SK-N-SH (cell line): Measurements from ENCODE around the gene C2CD4B. TPM values are rescaled to one million over a fixed set of nuclear protein-coding genes. Genes with fewer than 3 reads are reported as not detected.

Source experiments
- CTCF ChIA-PET: fragments of 300-600, 350-600 bp; formaldehyde crosslinking; extraction: SDS; loops from one replicate; lab custom pipeline; 2021; lab: Yijun Ruan, JAX
- POLR2A ChIA-PET: fragments of 350-600 bp; sonication (Branson Sonifier 250); formaldehyde crosslinking; extraction: SDS; loops from one replicate; lab custom pipeline; 2020; ENCODE audit warnings: antibody characterized with exemption, inconsistent platforms; lab: Yijun Ruan, JAX
- DNase-seq: peaks from one replicate; pipeline ENCODE4 v3.0.0; 2012
- H2AFZ ChIP-seq: fragments of 200-600 bp; sonication (generic); 2 replicates; pipeline ENCODE4 v1.8.1; 2016; ENCODE audit warnings: antibody characterized with exemption, mild to moderate bottlenecking, low read depth
- H3F3A ChIP-seq: fragments of 200-600 bp; sonication (generic); replicated peaks from 2 replicates; pipeline ENCODE3; 2016; ENCODE audit warnings: antibody characterized with exemption, mild to moderate bottlenecking; ENCODE audit not compliant: insufficient read depth
- H3K27ac ChIP-seq, 2 experiments: fragments of 200-500 bp in 1 of 2; fragments of 200-600 bp in 1 of 2; sonication (Bioruptor generic) in 1 of 2; sonication (generic), shearing (Covaris generic) in 1 of 2; 2 replicates each; pipeline versions ENCODE4 v1.5.1 to v1.6.1; 2014 to 2016; ENCODE audit warnings: low read depth in 2 of 2, inconsistent platforms in 1 of 2, low read length in 1 of 2, mild to moderate bottlenecking in 1 of 2, mixed read lengths in 1 of 2
- H3K27me3 ChIP-seq: fragments of 200-600 bp; sonication (generic), shearing (Covaris generic); 2 replicates; pipeline ENCODE4 v1.6.1; 2016; ENCODE audit warnings: mixed run types; ENCODE audit not compliant: insufficient read depth
- H3K36me3 ChIP-seq, 2 experiments: fragments of 200-500 bp in 1 of 2; fragments of 200-600 bp in 1 of 2; sonication (Bioruptor generic) in 1 of 2; sonication (generic) in 1 of 2; replicated peaks in 1 of 2; 2 replicates each; pipeline versions ENCODE3 to v1.5.1; 2014 to 2016; ENCODE audit warnings: low read length in 1 of 2, mild to moderate bottlenecking in 1 of 2; ENCODE audit not compliant: insufficient read depth in 2 of 2, control insufficient read depth in 1 of 2
- H3K4me1 ChIP-seq, 2 experiments: fragments of 200-500 bp in 1 of 2; fragments of 200-600 bp in 1 of 2; sonication (Bioruptor generic) in 1 of 2; sonication (generic), shearing (Covaris generic) in 1 of 2; 2 replicates each; pipeline versions ENCODE4 v1.5.1 to v1.6.1; 2014 to 2016; ENCODE audit warnings: low read depth in 1 of 2, low read length in 1 of 2, mixed run types in 1 of 2; ENCODE audit not compliant: insufficient read depth in 2 of 2, control insufficient read depth in 1 of 2
- H3K4me2 ChIP-seq: fragments of 200-600 bp; sonication (generic), shearing (Covaris generic); 2 replicates; pipeline ENCODE4 v1.6.1; 2017; ENCODE audit warnings: mixed run types
- H3K4me3 ChIP-seq, 2 experiments: fragments of 200-500 bp in 1 of 2; fragments of 200-600 bp in 1 of 2; sonication (Bioruptor generic) in 1 of 2; sonication (generic), shearing (Covaris generic) in 1 of 2; 2 replicates each; pipeline versions ENCODE4 v1.5.1 to v1.8.1; 2014 to 2016; ENCODE audit warnings: low read depth in 2 of 2, inconsistent platforms in 1 of 2, low read length in 1 of 2, mild to moderate bottlenecking in 1 of 2, mixed read lengths in 1 of 2, moderate library complexity in 1 of 2
- H3K79me2 ChIP-seq: fragments of 200-600 bp; sonication (generic); 2 replicates; pipeline ENCODE4 v1.8.1; 2017; ENCODE audit warnings: mild to moderate bottlenecking; ENCODE audit not compliant: insufficient read depth
- H3K9ac ChIP-seq: fragments of 200-600 bp; sonication (generic); 2 replicates; pipeline ENCODE4 v1.6.1; 2017; ENCODE audit warnings: mixed run types
- H3K9me2 ChIP-seq: fragments of 200-600 bp; sonication (generic); 2 replicates; pipeline ENCODE4 v1.6.1; 2017; ENCODE audit warnings: mixed run types
- H3K9me3 ChIP-seq: fragments of 200-600 bp; sonication (generic); 2 replicates; pipeline ENCODE4 v1.6.1; 2017; ENCODE audit warnings: mixed run types, mild to moderate bottlenecking, moderate library complexity
- H4K20me1 ChIP-seq: fragments of 200-600 bp; sonication (generic); 2 replicates; pipeline ENCODE4 v1.6.1; 2017; ENCODE audit warnings: mild to moderate bottlenecking, mixed run types; ENCODE audit not compliant: insufficient read depth
- CHD2 ChIP-seq: fragments of 150-350 bp; IDR thresholded peaks from 2 replicates; pipeline ENCODE4 v1.6.1; 2018; ENCODE audit warnings: low read length; ENCODE audit not compliant: partially characterized antibody
- ELF1 ChIP-seq: IDR thresholded peaks from 2 replicates; pipeline ENCODE4 v1.4.0; 2012
- EP300 ChIP-seq, 2 experiments: IDR thresholded peaks; 2 replicates each; pipeline versions ENCODE4 v1.4.0 to v1.6.1; 2012; ENCODE audit warnings: borderline replicate concordance in 1 of 2, low read depth in 1 of 2, low read length in 1 of 2
- FOSL2 ChIP-seq: IDR thresholded peaks from 2 replicates; pipeline ENCODE4 v1.4.0; 2012; ENCODE audit warnings: low read depth, mild to moderate bottlenecking, moderate library complexity, borderline replicate concordance
- FOXJ3 ChIP-seq: sonication (generic); formaldehyde crosslinking; IDR thresholded peaks from 2 replicates; pipeline ENCODE4 v1.5.1; 2020; ENCODE audit warnings: mild to moderate bottlenecking, missing genetic modification reagents
- FOXM1 ChIP-seq: IDR thresholded peaks from 2 replicates; pipeline ENCODE4 v1.4.0; 2012; ENCODE audit warnings: low read depth, mild to moderate bottlenecking
- GABPA ChIP-seq: IDR thresholded peaks from 2 replicates; pipeline ENCODE4 v1.4.0; 2012; ENCODE audit warnings: low read depth, mild to moderate bottlenecking
- MXI1 ChIP-seq: IDR thresholded peaks from 2 replicates; pipeline ENCODE4 v1.6.1; 2012; ENCODE audit warnings: mild to moderate bottlenecking, low read depth, low read length, improper control_type of control experiment
- NRF1 ChIP-seq: IDR thresholded peaks from 2 replicates; pipeline ENCODE4 v1.6.1; 2012; ENCODE audit warnings: low read depth, mild to moderate bottlenecking, low read length
- SMC3 ChIP-seq: IDR thresholded peaks from 2 replicates; pipeline ENCODE4 v1.6.1; 2012; ENCODE audit warnings: low read depth, low read length, improper control_type of control experiment
- TAF1 ChIP-seq: IDR thresholded peaks from 2 replicates; pipeline ENCODE4 v1.6.1; 2012; ENCODE audit warnings: low read depth, mild to moderate bottlenecking, low read length, moderate library complexity, borderline replicate concordance
- USF2 ChIP-seq: fragments of 150-350 bp; IDR thresholded peaks from 2 replicates; pipeline ENCODE4 v1.6.1; 2017; ENCODE audit warnings: antibody characterized with exemption, low read length, low read depth, borderline replicate concordance
- ZBTB33 ChIP-seq: IDR thresholded peaks from 2 replicates; pipeline ENCODE4 v1.4.0; 2012; ENCODE audit warnings: low read depth, borderline replicate concordance
- WGBS: methylation state at CpG from one replicate; pipeline ENCODE4 v1.1.6; 2017; ENCODE audit warnings: low lambda C conversion rate; 5-methylcytosine and 5-hydroxymethylcytosine counted together
- polyA plus RNA-seq, 3 experiments: library from polyadenylated mRNA; depleted of rRNA; stranded (reverse); fragments of >200 nt; gene quantifications; 2 replicates each; pipeline ENCODE4 v1.2.3, GENCODE V29; 2012
- TF ChIP-seq, protein P1 (sequence below): fragments of 200-600 bp; sonication (generic); IDR thresholded peaks from 2 replicates; pipeline ENCODE4 v1.6.1; 2017; ENCODE audit warnings: antibody characterized with exemption, mild to moderate bottlenecking, moderate library complexity

The C2CD4B gene
- polyA plus RNA-seq, 1 of the 3 experiments (the other 2 are of a cell fraction): not detected

GRCh38 chr15:62147149-62147548 lies 17.9 kb downstream of the C2CD4B start:
- TF ChIP-seq TAF1: no peak
- TF ChIP-seq FOXJ3 (CRISPR knock-in tag): no peak
- no peak for TF ChIP-seq NRF1
- no peak for TF ChIP-seq MXI1
- no peak for TF ChIP-seq FOSL2
- no peak for TF ChIP-seq EP300 (IDR thresholded peaks at IDR 0.05; ENCODE audit: borderline replicate concordance in 1 of 2, low read depth in 1 of 2, low read length in 1 of 2)
- TF ChIP-seq GABPA: no peak
- TF ChIP-seq, protein P1, sequence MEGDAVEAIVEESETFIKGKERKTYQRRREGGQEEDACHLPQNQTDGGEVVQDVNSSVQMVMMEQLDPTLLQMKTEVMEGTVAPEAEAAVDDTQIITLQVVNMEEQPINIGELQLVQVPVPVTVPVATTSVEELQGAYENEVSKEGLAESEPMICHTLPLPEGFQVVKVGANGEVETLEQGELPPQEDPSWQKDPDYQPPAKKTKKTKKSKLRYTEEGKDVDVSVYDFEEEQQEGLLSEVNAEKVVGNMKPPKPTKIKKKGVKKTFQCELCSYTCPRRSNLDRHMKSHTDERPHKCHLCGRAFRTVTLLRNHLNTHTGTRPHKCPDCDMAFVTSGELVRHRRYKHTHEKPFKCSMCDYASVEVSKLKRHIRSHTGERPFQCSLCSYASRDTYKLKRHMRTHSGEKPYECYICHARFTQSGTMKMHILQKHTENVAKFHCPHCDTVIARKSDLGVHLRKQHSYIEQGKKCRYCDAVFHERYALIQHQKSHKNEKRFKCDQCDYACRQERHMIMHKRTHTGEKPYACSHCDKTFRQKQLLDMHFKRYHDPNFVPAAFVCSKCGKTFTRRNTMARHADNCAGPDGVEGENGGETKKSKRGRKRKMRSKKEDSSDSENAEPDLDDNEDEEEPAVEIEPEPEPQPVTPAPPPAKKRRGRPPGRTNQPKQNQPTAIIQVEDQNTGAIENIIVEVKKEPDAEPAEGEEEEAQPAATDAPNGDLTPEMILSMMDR: no peak
- TF ChIP-seq USF2: no peak
- TF ChIP-seq SMC3: no peak
- no peak for TF ChIP-seq ELF1
- TF ChIP-seq FOXM1: no peak
- TF ChIP-seq CHD2: no peak
- no peak for TF ChIP-seq ZBTB33
- no peak for DNase-seq
- H4K20me1 ChIP-seq: no peaks in the 10 kb centered on the region
- H3K9me2 ChIP-seq: no peaks in the 10 kb centered on the region
- ChIA-PET CTCF (no interaction called here), POLR2A (interaction anchor here (0.7 kb wide), 1 partner anchor 9 kb away, joined by 3 read pairs; no protein-coding TSS in a partner anchor)
- H3K27ac ChIP-seq: no peak overlapping the region
- no peak overlapping the region for H3K9ac ChIP-seq
- no peak overlapping the region for H3K4me3 ChIP-seq
- no peaks in the 10 kb centered on the region for H3K27me3 ChIP-seq
- 50% methylated on average over 2 of the region's 3 CpGs for WGBS
- H3K79me2 ChIP-seq: no peaks in the 10 kb centered on the region
- H3K4me2 ChIP-seq: no peak overlapping the region
- H3K36me3 ChIP-seq: no peaks in the 10 kb centered on the region
- H2AFZ ChIP-seq: no peak overlapping the region
- no peaks in the 10 kb centered on the region for H3K4me1 ChIP-seq
- H3K9me3 ChIP-seq: no peaks in the 10 kb centered on the region
- no peaks in the 10 kb centered on the region for H3F3A ChIP-seq
